Sigmoid colon (tissue), 4 donors: ENCODE measurements around the gene SLC3A2.

Source experiments
- POLR2A ChIP-seq, 2 donors: fragments of 450-650 bp; IDR thresholded peaks; one replicate each; pipeline ENCODE4 v1.6.1; 2016; ENCODE audit warnings: antibody characterized with exemption in 2 of 2, mild to moderate bottlenecking in 2 of 2, moderate library complexity in 2 of 2
- POLR2AphosphoS5 ChIP-seq, 4 donors: sonication (generic); formaldehyde crosslinking; IDR thresholded peaks; one replicate each; pipeline ENCODE4 v1.6.1; 2017; ENCODE audit warnings: antibody characterized with exemption in 4 of 4
- TF ChIP-seq, protein P1 (sequence below), 4 experiments: fragments of 450-650 bp in 3 of 4; fragments of 200-600 bp in 1 of 4; IDR thresholded peaks; one replicate each; pipeline ENCODE4 v1.5.1; 2016 to 2019; ENCODE audit warnings: antibody characterized with exemption in 4 of 4, mild to moderate bottlenecking in 3 of 4, moderate library complexity in 2 of 4

DNA sequence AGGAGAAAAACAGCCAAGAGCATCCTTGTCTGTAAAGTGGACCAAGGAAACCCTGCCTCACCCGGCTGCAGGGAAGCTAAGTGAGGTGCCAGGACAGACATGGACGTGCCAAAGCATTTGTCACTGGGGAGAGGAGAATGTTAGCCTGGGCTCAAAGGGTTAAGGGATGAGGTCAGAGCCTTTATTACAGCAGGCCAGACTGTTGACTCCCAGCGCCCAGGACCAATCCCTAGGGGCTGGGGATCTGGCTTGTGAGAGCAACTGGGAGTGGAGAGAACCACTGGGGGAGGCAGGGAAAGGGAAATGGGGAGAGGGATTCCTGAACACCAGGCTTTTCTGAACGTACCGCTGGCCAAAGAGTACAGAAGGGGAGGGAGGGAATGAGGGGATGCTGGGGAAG lies 37.8 kb downstream of the SLC3A2 start:
- TF ChIP-seq, protein P1, sequence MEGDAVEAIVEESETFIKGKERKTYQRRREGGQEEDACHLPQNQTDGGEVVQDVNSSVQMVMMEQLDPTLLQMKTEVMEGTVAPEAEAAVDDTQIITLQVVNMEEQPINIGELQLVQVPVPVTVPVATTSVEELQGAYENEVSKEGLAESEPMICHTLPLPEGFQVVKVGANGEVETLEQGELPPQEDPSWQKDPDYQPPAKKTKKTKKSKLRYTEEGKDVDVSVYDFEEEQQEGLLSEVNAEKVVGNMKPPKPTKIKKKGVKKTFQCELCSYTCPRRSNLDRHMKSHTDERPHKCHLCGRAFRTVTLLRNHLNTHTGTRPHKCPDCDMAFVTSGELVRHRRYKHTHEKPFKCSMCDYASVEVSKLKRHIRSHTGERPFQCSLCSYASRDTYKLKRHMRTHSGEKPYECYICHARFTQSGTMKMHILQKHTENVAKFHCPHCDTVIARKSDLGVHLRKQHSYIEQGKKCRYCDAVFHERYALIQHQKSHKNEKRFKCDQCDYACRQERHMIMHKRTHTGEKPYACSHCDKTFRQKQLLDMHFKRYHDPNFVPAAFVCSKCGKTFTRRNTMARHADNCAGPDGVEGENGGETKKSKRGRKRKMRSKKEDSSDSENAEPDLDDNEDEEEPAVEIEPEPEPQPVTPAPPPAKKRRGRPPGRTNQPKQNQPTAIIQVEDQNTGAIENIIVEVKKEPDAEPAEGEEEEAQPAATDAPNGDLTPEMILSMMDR (IDR thresholded peaks at IDR 0.05) = no peak
- TF ChIP-seq POLR2A (IDR thresholded peaks at IDR 0.05) (no peak), POLR2AphosphoS5 (IDR thresholded peaks at IDR 0.05) (no peak)
